GM21717 (cell line): ENCODE results near the gene OTOR.

Experiments
- ATAC-seq: cut with Tn5 transposase; IDR thresholded peaks from one replicate; pipeline ENCODE4 v1.9.1; 2021; ENCODE audit warnings: mild to moderate bottlenecking, moderate library complexity; ENCODE audit not compliant: unreplicated experiment

OTOR gene

DNA sequence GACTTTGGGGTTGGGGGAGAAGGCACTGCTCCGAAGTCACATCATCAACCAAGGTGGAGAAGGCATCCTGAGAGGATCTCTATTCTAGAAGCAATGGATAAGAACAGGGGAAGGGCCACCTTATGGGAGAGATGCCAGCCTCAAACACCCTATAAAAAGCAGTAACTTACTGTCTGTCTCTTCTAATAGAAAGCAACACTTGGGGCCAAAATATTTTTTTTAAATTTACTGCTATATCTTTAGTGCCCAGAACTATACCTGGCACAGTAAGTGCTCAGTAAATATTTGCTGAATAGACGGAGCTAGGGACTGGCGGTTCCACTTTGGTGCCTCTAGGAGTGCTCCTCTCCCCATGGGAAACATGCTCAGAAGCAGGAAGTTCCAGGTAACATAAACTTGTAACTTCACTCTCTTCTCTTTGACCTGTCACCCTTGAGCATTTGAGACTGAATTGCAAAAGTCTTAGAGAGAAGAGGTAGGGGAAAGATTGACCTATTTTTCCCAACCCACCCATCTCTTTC lies 807 bp upstream of the OTOR start:
- no peak for ATAC-seq

DNA sequence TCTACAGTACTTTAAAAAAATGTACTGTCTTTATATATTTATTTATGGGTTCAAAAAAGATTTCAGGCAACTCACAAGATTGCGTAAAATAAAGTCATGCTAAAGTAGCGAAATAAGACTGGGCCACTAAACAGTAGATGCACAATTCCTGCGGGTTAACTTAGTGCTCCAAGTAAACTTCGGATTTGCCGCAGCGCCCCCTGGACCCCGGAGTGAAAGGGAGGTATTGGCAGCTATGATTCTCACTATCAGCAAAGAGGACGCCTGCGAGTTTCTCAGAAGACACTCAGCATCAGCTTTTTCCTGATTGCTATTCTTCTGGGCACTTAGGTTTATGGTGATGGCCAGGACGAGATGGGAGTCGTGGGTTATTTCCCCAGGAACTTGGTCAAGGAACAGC lies 1.4 kb downstream of the OTOR start:
- no peak for ATAC-seq

DNA sequence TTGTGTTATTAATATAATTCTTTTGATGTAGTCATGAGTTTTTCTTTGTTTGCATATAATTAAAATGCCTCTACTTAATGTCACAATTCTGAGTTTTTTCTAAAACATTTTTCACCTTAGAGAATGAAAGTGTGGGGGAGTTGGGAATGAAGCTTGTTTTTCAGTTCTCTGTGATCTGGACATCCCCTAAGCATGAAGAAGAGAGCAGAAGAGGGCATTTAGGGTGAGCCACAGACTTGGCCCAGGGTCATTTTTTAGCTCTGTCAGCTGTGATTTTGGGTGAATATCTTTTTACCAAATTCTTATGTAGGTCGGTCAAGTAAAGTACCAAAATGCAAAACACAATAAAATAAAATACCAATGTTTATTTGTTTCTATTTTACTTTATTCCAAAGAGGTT lies 3.9 kb downstream of the OTOR start:
- ATAC-seq, result no peak

DNA sequence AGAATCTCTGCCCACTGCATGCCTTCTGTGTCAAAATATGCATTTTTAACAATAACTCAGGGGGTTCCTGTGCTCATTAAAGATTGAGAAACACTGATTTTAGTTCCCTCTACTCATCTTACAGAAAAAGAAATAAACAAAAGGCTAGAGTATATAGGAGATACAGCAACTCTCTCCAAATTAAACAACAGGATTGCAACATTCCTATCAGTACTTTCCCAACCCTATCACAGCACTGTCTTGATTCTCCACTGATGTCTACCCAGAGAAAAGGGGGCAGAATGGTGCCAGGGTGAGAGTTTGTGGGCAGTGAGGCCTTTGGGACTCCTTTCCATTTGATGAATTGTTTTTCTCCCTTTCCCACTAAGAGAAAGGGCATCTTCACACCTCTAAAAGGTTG lies 4.7 kb downstream of the OTOR start:
- ATAC-seq, result no peak

DNA sequence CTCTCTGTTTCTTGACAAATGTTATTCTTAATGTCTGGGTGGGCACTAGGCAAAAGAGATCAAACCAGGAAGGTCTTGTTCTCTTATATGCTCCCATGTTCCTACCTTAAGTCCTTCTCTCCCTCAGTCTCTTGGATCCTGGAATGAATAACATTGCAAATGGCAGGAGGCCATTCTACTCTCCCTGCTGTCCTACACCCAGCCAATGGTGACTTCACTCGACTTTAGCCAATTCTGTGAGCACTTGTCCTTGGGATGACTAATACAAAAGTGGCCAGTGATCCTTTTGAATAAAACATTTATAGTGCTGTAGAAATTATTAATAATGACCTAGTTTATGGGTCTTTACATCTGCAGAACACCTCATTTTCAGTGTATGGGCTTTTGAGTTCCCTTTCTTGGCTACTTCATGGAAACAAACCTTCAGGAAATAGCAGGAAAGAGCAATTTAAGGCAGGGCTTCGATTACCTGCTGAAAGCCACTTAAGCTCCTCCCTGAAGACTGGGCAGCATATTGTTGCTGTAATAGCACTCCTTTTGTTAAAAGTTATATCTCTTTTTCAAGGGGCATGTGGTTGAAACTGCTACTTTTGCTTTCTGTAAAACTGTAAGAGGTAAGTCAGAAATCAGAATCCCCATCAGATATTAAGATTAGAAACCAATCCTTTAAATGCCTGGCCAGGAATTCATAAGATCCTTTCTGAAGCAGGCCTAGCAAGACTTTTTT lies 10.5 kb downstream of the OTOR start:
- ATAC-seq, result no peak

DNA sequence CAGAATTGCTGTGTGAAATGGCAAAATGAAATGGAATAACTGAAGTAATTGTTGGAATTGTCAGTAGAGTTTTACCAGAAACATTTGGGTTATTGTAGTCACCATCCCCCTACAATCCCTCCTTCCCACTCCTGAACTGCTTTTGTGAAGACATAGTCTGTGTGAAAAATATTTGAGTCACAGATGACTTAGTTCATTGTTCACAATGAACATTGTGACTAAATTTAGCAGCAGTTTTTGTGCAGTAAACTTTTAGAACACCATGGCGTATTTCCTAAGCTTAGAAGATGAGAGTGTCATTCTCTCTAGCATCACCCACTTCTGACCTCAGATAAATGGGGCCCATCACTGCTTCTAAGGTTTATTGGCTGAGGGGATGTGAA lies 11.0 kb downstream of the OTOR start:
- ATAC-seq, result no peak

DNA sequence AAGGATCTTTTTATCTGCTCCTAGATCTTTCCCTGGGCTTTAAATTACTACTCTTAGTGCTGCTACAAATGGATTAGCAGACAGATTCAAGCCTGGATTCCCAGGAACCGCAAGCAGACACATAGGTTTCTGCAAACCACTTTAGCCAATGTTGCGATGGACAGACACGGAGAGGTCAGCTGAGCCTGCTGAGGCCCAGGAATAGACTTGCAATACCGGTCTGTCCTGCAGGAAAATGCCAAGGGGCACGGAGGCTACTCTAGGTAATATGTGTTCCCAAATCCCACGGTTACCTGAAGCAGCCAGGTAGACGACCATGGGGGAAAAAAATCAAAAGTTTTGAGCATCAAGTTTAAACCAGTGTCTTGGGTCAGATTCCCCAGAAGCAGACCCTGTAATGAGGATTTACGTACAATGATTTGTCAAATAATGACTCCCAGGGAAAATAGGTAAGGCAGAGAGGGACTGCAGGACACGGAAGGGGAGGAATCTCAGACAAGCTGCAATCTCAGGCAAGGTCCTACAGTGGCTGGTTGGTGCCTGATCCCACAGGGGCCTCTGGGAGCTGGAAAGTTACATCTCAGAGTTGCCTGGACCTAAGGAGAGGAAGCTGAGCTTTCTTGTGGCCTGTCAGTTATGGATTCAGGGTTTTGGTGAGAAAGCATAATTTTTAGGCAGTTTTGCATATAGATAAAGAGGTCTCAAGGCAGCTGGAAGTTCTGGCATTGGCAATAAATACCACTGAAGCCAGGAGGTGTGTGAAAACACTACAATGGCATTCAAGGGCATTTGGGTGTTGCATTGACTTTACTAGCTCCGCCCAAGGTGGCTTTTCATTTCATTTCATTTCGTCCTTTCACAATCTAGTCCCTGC lies 12.5 kb downstream of the OTOR start:
- no peak for ATAC-seq

DNA sequence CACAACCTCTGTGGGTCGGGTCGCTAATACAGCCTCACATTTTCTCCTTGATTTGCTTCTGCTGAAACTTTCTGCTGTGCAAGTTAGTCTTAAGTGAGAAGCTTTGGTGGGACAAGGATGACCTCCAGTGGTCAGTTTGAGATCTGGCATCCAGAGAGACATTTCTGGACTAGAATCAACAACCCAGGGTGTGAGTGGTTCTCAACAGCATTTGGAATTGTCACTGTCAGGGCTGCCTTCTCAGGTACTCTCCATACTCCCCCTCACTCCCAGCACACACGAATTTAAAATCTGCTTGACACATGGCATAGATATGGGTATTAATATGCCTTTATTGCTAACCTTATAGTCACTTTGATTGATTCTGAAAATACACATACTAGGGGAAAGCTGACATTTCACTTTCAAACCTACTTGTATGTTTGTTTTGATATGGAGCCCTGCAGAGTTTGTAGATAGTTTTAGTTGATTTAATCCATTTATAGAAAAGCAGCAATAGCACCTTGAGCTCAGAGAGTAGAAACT lies 13.2 kb downstream of the OTOR start:
- peak; percentile 66 for ATAC-seq

DNA sequence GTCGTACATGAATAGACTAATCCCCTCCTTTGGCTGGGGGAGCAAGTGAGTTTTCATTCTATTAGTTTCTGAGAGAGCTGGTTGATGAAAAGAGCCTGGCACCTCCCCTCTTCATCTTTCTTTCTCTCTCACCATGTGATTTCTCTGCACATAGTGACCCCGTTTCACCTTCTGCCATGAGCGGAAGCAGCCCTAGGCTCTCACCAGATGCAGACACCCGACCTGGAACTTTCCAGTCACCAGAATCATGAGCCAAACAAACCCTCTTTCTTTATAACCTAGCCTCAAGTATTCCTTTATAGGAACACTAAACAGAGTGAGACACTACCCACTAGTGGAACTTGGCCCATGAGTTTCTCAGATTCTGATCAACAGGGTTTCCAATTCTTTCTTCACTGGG lies 16.4 kb downstream of the OTOR start:
- no peak for ATAC-seq

DNA sequence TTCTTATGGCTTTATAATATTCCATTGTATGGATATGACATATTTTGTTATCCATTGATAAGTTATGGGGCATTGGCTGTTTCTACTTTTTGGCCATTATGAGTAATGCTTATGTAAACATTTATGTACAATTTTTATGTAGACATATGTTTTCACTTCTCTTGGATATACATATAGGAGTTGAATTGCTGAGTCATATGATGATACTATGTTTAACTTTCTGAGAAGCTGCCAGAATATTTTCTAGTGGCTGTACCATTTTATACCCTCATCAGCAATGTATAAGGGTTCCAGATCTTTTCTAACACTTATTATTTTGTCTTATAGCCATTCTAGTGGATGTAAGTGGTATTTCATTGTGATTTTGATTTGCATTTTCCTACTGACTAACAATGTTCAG lies 23.1 kb downstream of the OTOR start:
- ATAC-seq, result no peak

DNA sequence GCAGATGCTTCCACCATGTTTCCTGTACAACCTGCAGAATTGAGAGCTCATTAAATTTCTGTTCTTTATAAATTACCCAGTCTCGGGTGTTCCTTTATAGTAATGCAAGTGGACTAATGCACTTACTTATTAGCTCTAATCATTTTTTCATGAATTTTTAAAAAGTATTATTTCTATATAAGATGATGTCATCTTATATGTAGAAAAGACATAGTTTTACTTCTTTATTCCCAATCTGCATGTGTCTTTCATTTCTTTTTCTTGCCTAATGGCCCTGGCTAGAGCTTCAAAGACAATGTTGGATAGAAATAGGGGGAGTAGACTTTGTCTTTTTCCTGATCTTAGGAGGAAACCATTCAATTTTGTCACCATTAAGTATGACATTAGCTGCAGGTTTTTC lies 27.8 kb downstream of the OTOR start:
- ATAC-seq, result no peak

DNA sequence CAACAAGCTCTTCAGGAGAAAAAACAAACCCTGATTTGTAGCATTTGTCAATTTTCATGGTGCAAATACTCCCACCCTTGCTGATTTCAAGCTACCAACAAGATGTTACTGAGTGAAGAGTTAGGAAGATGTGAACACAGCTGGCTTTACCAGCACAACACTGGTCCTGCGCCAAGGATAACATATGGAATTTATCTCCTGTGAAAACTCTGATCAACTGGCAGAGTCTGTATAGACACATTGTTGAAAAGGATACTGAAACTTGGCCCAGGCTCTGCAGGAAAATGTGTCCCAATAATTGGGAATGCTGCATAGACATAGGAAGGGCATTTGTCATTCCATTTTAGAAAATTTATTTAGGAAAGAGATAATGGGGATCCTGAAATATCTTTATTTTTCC lies 29.0 kb downstream of the OTOR start:
- ATAC-seq, result no peak

DNA sequence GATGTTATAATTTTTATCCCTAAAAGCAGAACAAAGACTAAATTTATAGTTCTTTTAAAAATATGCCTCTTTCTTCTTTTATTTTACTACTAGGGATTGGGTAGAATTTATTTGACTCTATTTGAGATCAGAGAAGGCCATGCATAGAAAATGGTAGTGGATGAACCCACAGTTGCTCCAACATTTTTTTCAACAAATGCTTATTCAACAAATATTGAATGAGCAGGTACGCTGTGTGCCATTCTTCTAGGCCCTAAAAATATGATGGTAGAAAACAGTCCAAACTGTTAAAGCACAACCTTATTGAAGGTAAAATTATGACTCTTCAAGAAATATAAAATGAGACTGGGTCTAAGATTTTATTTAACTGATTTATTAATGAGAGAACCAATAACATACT lies 30.0 kb downstream of the OTOR start:
- ATAC-seq, result no peak

DNA sequence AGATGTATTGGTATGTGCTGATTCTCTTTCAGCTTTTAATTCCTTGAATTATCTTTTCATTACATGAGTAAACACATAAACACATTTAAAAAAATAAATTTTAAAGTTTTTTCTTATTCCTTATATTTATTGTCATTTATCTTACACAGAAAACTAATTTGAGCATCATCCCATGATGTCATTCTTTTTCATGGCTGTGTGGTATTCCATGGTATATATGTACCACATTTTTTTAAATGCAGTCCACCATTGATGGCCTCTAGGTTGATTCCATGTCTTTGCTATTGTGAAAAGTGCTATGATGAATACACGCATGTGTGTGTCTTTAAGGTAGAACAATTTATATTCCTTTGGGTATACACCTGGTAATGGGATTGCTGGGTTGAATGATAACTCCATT lies 33.3 kb downstream of the OTOR start:
- no peak for ATAC-seq

DNA sequence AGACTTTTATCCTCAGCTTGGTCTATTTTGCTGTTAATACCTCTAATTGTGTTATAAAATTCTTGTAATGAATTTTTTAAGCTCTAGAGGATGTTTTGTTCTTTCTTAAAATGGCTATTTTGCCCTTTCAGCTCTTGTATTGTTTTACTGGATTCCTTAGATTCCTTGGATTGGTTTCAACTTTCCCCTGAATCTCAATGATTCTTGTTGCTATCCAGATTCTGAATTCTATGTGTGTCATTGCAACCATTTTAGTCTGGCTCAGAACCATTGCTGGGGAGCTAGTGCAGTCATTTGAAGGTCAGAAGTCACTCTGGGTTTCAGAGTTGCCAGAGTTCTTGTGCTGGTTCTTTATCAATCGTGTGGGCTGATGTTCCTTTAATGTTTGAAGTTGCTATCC lies 37.1 kb downstream of the OTOR start:
- no peak for ATAC-seq
